SK-N-MC (cell line): ENCODE measurements around the gene TECR.

Experiments
- FOXP2 ChIP-seq: optimal IDR thresholded peaks from 2 replicates; pipeline ENCODE3; 2011; ENCODE audit warnings: mild to moderate bottlenecking, moderate library complexity; ENCODE audit not compliant: insufficient read depth; ENCODE audit errors: extremely low read length, control extremely low read depth
- POLR2AphosphoS5 ChIP-seq: IDR thresholded peaks from 2 replicates; pipeline ENCODE4 v1.6.1; 2012; ENCODE audit warnings: mild to moderate bottlenecking, low read depth, low read length, borderline replicate concordance

GRCh38 chr19:14533450-14533849 is 4.1 kb downstream of the TECR start:
- no peak for TF ChIP-seq POLR2AphosphoS5
- TF ChIP-seq FOXP2: no peak
